IMR-90 (cell line): Measurements from ENCODE around the gene TCF25. TPM values are rescaled to one million over a fixed set of nuclear protein-coding genes. Genes with fewer than 3 reads are reported as not detected.

ENCODE experiments used
- ATAC-seq: fragments of 200-7000 bp; cut with Tn5 transposase; 2 replicates; pipeline ENCODE4 v1.9.1; 2020; ENCODE audit warnings: low read depth, mild to moderate bottlenecking, moderate library complexity
- BruUV-seq: library from RNA; stranded (reverse); fragments of 400-500 nt; replicated peaks from 2 replicates; lab custom pipeline; 2021; lab: Mats Ljungman, UMichigan
- CTCF ChIA-PET: fragments of 300-600 bp; formaldehyde crosslinking; extraction: SDS; loops from one replicate; lab custom pipeline; 2021; ENCODE audit warnings: antibody characterized with exemption; lab: Yijun Ruan, JAX
- POLR2A ChIA-PET: fragments of 300-600 bp; sonication (Branson Sonifier 250); formaldehyde crosslinking; loops from one replicate; lab custom pipeline; 2022; ENCODE audit warnings: antibody characterized with exemption; ENCODE audit not compliant: unreplicated experiment; lab: Charles Lee
- DNase-seq: peaks from one replicate; pipeline ENCODE4 v3.0.0; 2013
- H2AFZ ChIP-seq: replicated peaks from 2 replicates; pipeline ENCODE3; 2013; ENCODE audit warnings: low read length, mild to moderate bottlenecking; ENCODE audit not compliant: poor library complexity
- H2AK5ac ChIP-seq: 2 replicates; pipeline ENCODE4 v1.6.1; 2013; ENCODE audit warnings: low read depth, low read length, inconsistent platforms
- H2AK9ac ChIP-seq: replicated peaks from 2 replicates; pipeline ENCODE3; 2013; ENCODE audit warnings: mild to moderate bottlenecking, low read depth, low read length, moderate library complexity; ENCODE audit not compliant: poor library complexity
- H2BK120ac ChIP-seq: 2 replicates; pipeline ENCODE4 v1.6.1; 2013; ENCODE audit warnings: low read depth, low read length, inconsistent platforms
- H2BK15ac ChIP-seq: 3 replicates; pipeline ENCODE4 v1.6.1; 2013; ENCODE audit warnings: low read depth, low read length, inconsistent platforms
- H2BK20ac ChIP-seq: 2 replicates; pipeline ENCODE4 v1.6.1; 2013; ENCODE audit warnings: low read depth, mild to moderate bottlenecking, inconsistent platforms, low read length, moderate library complexity
- H2BK5ac ChIP-seq: 2 replicates; pipeline ENCODE4 v1.6.1; 2013; ENCODE audit warnings: mild to moderate bottlenecking, low read depth, low read length, inconsistent platforms; ENCODE audit not compliant: poor library complexity, severe bottlenecking
- H3K14ac ChIP-seq: replicated peaks from 2 replicates; pipeline ENCODE4 v1.6.1; 2013; ENCODE audit warnings: low read depth, low read length, inconsistent platforms
- H3K18ac ChIP-seq: 2 replicates; pipeline ENCODE4 v1.6.1; 2013; ENCODE audit warnings: low read depth, low read length, control low read depth
- H3K23ac ChIP-seq: 2 replicates; pipeline ENCODE4 v1.6.1; 2013; ENCODE audit warnings: low read depth, low read length, inconsistent platforms
- H3K27ac ChIP-seq: 2 replicates; pipeline ENCODE4 v1.5.1; 2013; ENCODE audit warnings: mild to moderate bottlenecking, control low read depth, low read length; ENCODE audit not compliant: insufficient read depth
- H3K27me3 ChIP-seq: 2 replicates; pipeline ENCODE4 v1.6.1; 2013; ENCODE audit warnings: low read length; ENCODE audit not compliant: control insufficient read depth, insufficient read depth
- H3K36me3 ChIP-seq: 2 replicates; pipeline ENCODE4 v1.6.1; 2013; ENCODE audit warnings: low read length, mixed read lengths; ENCODE audit not compliant: control insufficient read depth, insufficient read depth
- H3K4ac ChIP-seq: 2 replicates; pipeline ENCODE4 v1.6.1; 2013; ENCODE audit warnings: low read depth, low read length, inconsistent platforms
- H3K4me1 ChIP-seq: 2 replicates; pipeline ENCODE4 v1.6.1; 2013; ENCODE audit warnings: low read length, mixed read lengths; ENCODE audit not compliant: control insufficient read depth, insufficient read depth
- H3K4me2 ChIP-seq: 2 replicates; pipeline ENCODE4 v1.6.1; 2013; ENCODE audit warnings: low read depth, mild to moderate bottlenecking, control low read depth, low read length, moderate library complexity
- H3K4me3 ChIP-seq: 2 replicates; pipeline ENCODE4 v1.5.1; 2013; ENCODE audit warnings: low read depth, mild to moderate bottlenecking, control low read depth, low read length, moderate library complexity; ENCODE audit not compliant: insufficient read depth
- H3K56ac ChIP-seq: 2 replicates; pipeline ENCODE4 v1.6.1; 2013; ENCODE audit warnings: low read length, inconsistent platforms; ENCODE audit not compliant: insufficient read depth; ENCODE audit errors: extremely low read depth
- H3K79me1 ChIP-seq, 2 experiments: 2 replicates each; pipeline ENCODE4 v1.6.1; 2013; ENCODE audit warnings: low read length in 2 of 2, inconsistent platforms in 1 of 2, low read depth in 1 of 2
- H3K9ac ChIP-seq: 2 replicates; pipeline ENCODE4 v1.6.1; 2013; ENCODE audit warnings: low read depth, low read length, control low read depth
- H3K9me1 ChIP-seq: 2 replicates; pipeline ENCODE4 v1.6.1; 2013; ENCODE audit warnings: low read length, inconsistent platforms; ENCODE audit not compliant: insufficient read depth
- H3K9me3 ChIP-seq: 2 replicates; pipeline ENCODE4 v1.6.1; 2013; ENCODE audit warnings: low read length; ENCODE audit not compliant: control insufficient read depth, insufficient read depth
- H4K20me1 ChIP-seq: 2 replicates; pipeline ENCODE4 v1.6.1; 2013; ENCODE audit warnings: low read length, inconsistent platforms; ENCODE audit not compliant: insufficient read depth
- H4K5ac ChIP-seq: 2 replicates; pipeline ENCODE4 v1.6.1; 2013; ENCODE audit warnings: mild to moderate bottlenecking, low read depth, low read length, control low read depth
- H4K8ac ChIP-seq, 2 experiments: 2 replicates each; pipeline ENCODE4 v1.6.1; 2013; ENCODE audit warnings: low read depth in 2 of 2, low read length in 2 of 2, control low read depth in 1 of 2, inconsistent platforms in 1 of 2
- H4K91ac ChIP-seq: 2 replicates; pipeline ENCODE4 v1.6.1; 2013; ENCODE audit warnings: low read depth, low read length, inconsistent platforms; ENCODE audit not compliant: insufficient read depth
- BHLHE40 ChIP-seq: fragments of 150-350 bp; IDR thresholded peaks from 2 replicates; pipeline ENCODE4 v1.6.1; 2016; ENCODE audit warnings: mild to moderate bottlenecking, low read depth, low read length
- CEBPB ChIP-seq: IDR thresholded peaks from 2 replicates; pipeline ENCODE4 v1.6.1; 2012; ENCODE audit warnings: low read depth, low read length, improper control_type of control experiment
- CHD1 ChIP-seq: IDR thresholded peaks from 2 replicates; pipeline ENCODE4 v1.6.1; 2012; ENCODE audit warnings: low read depth, low read length, improper control_type of control experiment
- ELK1 ChIP-seq: fragments of 150-350 bp; IDR thresholded peaks from 2 replicates; pipeline ENCODE4 v1.6.1; 2016; ENCODE audit warnings: low read depth, mild to moderate bottlenecking, low read length, moderate library complexity, borderline replicate concordance
- FOS ChIP-seq: fragments of 150-350 bp; IDR thresholded peaks from 2 replicates; pipeline ENCODE4 v1.6.1; 2016; ENCODE audit warnings: low read depth, low read length
- MAFK ChIP-seq: IDR thresholded peaks from 2 replicates; pipeline ENCODE4 v1.6.1; 2012; ENCODE audit warnings: low read depth, low read length, improper control_type of control experiment
- MAZ ChIP-seq: IDR thresholded peaks from 2 replicates; pipeline ENCODE4 v1.6.1; 2012; ENCODE audit warnings: low read depth, mild to moderate bottlenecking, low read length, improper control_type of control experiment, moderate library complexity, borderline replicate concordance
- MXI1 ChIP-seq: IDR thresholded peaks from 2 replicates; pipeline ENCODE4 v1.6.1; 2012; ENCODE audit warnings: low read depth, mild to moderate bottlenecking, low read length, moderate library complexity, borderline replicate concordance
- NFE2L2 ChIP-seq: fragments of 150-350 bp; IDR thresholded peaks from 2 replicates; pipeline ENCODE4 v1.6.1; 2016; ENCODE audit warnings: low read depth, mild to moderate bottlenecking, low read length
- POLR2A ChIP-seq: IDR thresholded peaks from 2 replicates; pipeline ENCODE4 v1.6.1; 2012; ENCODE audit warnings: mild to moderate bottlenecking, low read depth, low read length
- RCOR1 ChIP-seq: IDR thresholded peaks from 2 replicates; pipeline ENCODE4 v1.6.1; 2012; ENCODE audit warnings: mild to moderate bottlenecking, low read length, improper control_type of control experiment; ENCODE audit not compliant: insufficient replicate concordance
- SMC3 ChIP-seq: fragments of 150-350 bp; IDR thresholded peaks from 2 replicates; pipeline ENCODE4 v1.6.1; 2016; ENCODE audit warnings: low read depth, mild to moderate bottlenecking, antibody characterized with exemption, low read length, moderate library complexity
- USF2 ChIP-seq: fragments of 150-350 bp; IDR thresholded peaks from 2 replicates; pipeline ENCODE4 v1.6.1; 2017; ENCODE audit warnings: mild to moderate bottlenecking, antibody characterized with exemption, low read length, low read depth
- WGBS, 2 experiments: methylation state at CpG; one replicate each; pipeline versions ENCODE4 v1.1.5 to v1.1.7; 2013; ENCODE audit warnings: missing lambda C conversion rate in 2 of 2; ENCODE audit not compliant: insufficient read length in 1 of 2; ENCODE audit errors: extremely low coverage in 2 of 2; 5-methylcytosine and 5-hydroxymethylcytosine counted together
- dilution Hi-C: fragments of 300-500 bp; cut with HindIII; formaldehyde crosslinking; loops from one replicate; pipeline ENCODE4 v1.14.3; 2018; ENCODE audit warnings: low sequenced_read_pairs; ENCODE audit not compliant: unreplicated experiment
- in situ Hi-C: fragments of 300-500 bp; cut with MboI; formaldehyde crosslinking; loops from 3 replicates; pipeline ENCODE4 v1.14.3; 2019; ENCODE audit warnings: low sequenced_read_pairs, inconsistent platforms, mixed read lengths
- intact Hi-C: fragments of 100-400 bp; cut with micrococcal nuclease; formaldehyde crosslinking; loops from 2 replicates; pipeline ENCODE4 v1.10.0; 2022
- polyA plus RNA-seq, 3 experiments: library from polyadenylated mRNA; depleted of rRNA; stranded (reverse); fragments of >200 nt; gene quantifications; 2 replicates each; pipeline ENCODE4 v1.2.3, GENCODE V29; 2012; ENCODE audit warnings: low replicate concordance in 1 of 3
- total RNA-seq: library from RNA; depleted of rRNA; stranded (reverse); fragments of >200 nt; gene quantifications from 2 replicates; pipeline ENCODE4 v1.2.3, GENCODE V29; 2012

Gene TCF25
- total and polyA plus RNA-seq, 2 of the 4 experiments (the other 2 are of a cell fraction): 127 to 184 TPM

DNA sequence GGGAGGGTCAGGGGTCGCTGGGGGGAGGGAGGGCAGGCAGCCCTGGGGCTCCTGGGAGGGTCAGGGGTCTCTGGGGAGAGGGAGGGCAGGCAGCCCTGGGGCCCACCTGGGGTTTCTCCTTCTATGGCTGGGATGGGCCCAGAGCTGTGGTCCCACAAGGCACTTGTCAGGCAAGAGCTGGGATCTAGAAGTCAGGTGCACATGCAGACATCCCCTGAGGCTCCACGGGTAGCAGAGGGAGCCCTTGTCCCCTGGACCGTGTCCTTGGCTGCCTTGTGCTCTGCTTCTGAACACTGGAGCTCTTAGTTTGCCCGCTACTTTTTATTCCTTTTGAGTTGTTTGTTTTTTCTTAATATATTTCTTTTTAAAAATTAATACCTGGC is 51.5 kb downstream of the TCF25 start:
- H3K14ac ChIP-seq: no peak overlapping the region
- peak overlapping the region; percentile 85; the same call in 1 of the 2 replicates for H3K4me2 ChIP-seq
- no peak overlapping the region for H2BK120ac ChIP-seq
- ChIA-PET CTCF (no interaction called here), POLR2A (interaction anchor here (0.5 to 1.1 kb wide), 3 partner anchors 16 to 238 kb away, joined by 4 to 12 read pairs (median 9); no protein-coding TSS in a partner anchor)
- H3K4me3 ChIP-seq: no peak overlapping the region; the same call in 1 of the 2 replicates
- DNase-seq: no peak
- peaks cover 7% of the 10 kb centered on the region; the same call in 1 of the 2 replicates for H3K36me3 ChIP-seq
- no peak overlapping the region for H3K18ac ChIP-seq
- H3K27me3 ChIP-seq: no peaks in the 10 kb centered on the region
- intact Hi-C loops (loop anchor here (10.0 kb wide), 1 partner anchor 100 kb away; no protein-coding TSS in a partner anchor), dilution Hi-C loops (no loop called here), in situ Hi-C loops (no loop called here)
- no peak overlapping the region; the same call in 1 of the 2 replicates for H2AK5ac ChIP-seq
- no peak overlapping the region for H3K9ac ChIP-seq
- H3K56ac ChIP-seq: no peak overlapping the region
- H3K9me1 ChIP-seq: peaks cover 10% of the 10 kb centered on the region; the same call in 1 of the 2 replicates
- H2BK5ac ChIP-seq: no peak overlapping the region
- H3K27ac ChIP-seq: no peak overlapping the region
- peaks cover 12% of the 10 kb centered on the region for H3K4me1 ChIP-seq
- no peak overlapping the region for H4K91ac ChIP-seq
- no peak overlapping the region for H2AFZ ChIP-seq
- no TSS peak for BruUV-seq
- ATAC-seq: no peak
- no peak overlapping the region for H3K23ac ChIP-seq
- no peaks in the 10 kb centered on the region for H3K9me3 ChIP-seq
- no peak overlapping the region for H2BK20ac ChIP-seq
- peaks cover 55% of the 10 kb centered on the region for H4K20me1 ChIP-seq
- TF ChIP-seq BHLHE40: no peak
- no peak for TF ChIP-seq FOS
- TF ChIP-seq MXI1: no peak
- TF ChIP-seq MAFK: no peak
- TF ChIP-seq ELK1: no peak
- no peak for TF ChIP-seq CEBPB
- TF ChIP-seq RCOR1: no peak
- no peak for TF ChIP-seq SMC3
- TF ChIP-seq MAZ: no peak
- no peak for TF ChIP-seq USF2
- TF ChIP-seq POLR2A: no peak
- no peak for TF ChIP-seq NFE2L2
- no peak for TF ChIP-seq CHD1
- no peak overlapping the region for H2BK15ac ChIP-seq
- no peak overlapping the region for H2AK9ac ChIP-seq
- H3K79me1 ChIP-seq: peaks cover 17 to 72% of the 10 kb centered on the region in 2 experiments
- H4K8ac ChIP-seq: no peak overlapping the region
- H4K5ac ChIP-seq: no peak overlapping the region
- no CpG with 5 or more reads among the region's 4 CpGs for WGBS, 2 experiments
- no peak overlapping the region for H3K4ac ChIP-seq
